GM12874 (cell line): ENCODE measurements around the gene SMAD9.

Experiments used
- CTCF ChIP-seq: IDR thresholded peaks from 2 replicates; pipeline ENCODE4 v1.5.1; 2011; ENCODE audit warnings: low read depth, mild to moderate bottlenecking, control low read depth, low read length, moderate library complexity; ENCODE audit not compliant: insufficient read depth

Gene SMAD9

GRCh38 chr13:36862002-36862685 is 57.9 kb downstream of the SMAD9 start:
- no peak for TF ChIP-seq CTCF

GRCh38 chr13:36859259-36859658 is 60.8 kb downstream of the SMAD9 start:
- no peak for TF ChIP-seq CTCF

DNA sequence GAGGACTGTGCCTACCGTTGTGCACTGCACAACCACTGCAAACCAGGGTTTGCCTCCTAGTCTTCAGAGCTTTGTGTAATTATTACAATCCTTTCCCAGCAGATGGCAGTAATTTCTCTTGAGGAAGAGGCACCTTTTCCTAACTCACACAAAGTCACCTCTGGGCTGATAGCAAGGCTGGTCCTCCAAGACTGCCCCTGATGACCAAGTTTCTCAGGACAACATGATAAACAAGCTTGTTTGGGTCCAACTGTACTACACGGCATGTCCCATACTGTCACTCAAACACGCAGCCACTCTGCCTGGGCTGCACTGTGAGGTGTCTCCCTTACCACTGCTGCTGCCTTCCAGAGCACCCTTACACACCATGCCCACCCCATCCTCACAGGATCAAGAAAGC is 61.7 kb downstream of the SMAD9 start:
- peak; percentile 43; the same call in 1 of the 2 replicates for TF ChIP-seq CTCF

GRCh38 chr13:36857253-36857652 is 62.8 kb downstream of the SMAD9 start:
- no peak for TF ChIP-seq CTCF

- TF ChIP-seq CTCF = peak; percentile 38; the same call in 1 of the 2 replicates
Measured at GRCh38 chr13:36850790-36851438, 69.1 kb downstream of the SMAD9 start.

- TF ChIP-seq CTCF = peak; percentile 48; the same call in 1 of the 2 replicates
Measured at GRCh38 chr13:36848199-36848982, 71.6 kb downstream of the SMAD9 start.

GRCh38 chr13:36847606-36848005 is 72.4 kb downstream of the SMAD9 start:
- TF ChIP-seq CTCF = no peak
